HG03354 (cell line): ENCODE measurements around the gene PKD2L1.
A peak's percentile ranks its signal among the peaks of the same experiment; 100 is the strongest.
"Not testable (repeated sequence)": the region's sequence is repeated elsewhere in the genome, so short reads cannot be mapped to it uniquely, and the experiment has no call there.

Source experiments
- ATAC-seq: cut with Tn5 transposase; IDR thresholded peaks from one replicate; pipeline ENCODE4 v1.9.1; 2021; ENCODE audit warnings: mild to moderate bottlenecking; ENCODE audit not compliant: unreplicated experiment, poor library complexity, severe bottlenecking

The PKD2L1 gene

DNA sequence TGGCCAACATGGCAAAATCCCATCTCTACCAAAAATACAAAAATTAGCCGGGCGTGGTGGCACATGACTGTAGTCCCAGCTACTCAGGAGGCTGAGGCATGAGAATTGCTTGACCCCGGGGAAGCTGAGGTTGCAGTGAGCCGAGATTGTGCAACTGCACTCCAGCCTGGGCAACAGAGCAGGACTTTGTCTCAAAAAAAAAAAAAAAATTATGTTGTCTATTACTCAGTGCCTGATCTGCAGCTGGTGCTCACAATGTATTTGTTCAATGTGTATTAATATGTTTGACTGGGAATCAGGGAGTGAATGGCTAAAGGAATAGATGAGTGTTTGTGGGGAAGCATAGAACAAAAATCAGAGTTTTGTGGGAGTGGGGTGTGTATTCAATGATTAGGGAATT is 37.7 kb downstream of the PKD2L1 start:
- not testable (repeated sequence) for ATAC-seq

DNA sequence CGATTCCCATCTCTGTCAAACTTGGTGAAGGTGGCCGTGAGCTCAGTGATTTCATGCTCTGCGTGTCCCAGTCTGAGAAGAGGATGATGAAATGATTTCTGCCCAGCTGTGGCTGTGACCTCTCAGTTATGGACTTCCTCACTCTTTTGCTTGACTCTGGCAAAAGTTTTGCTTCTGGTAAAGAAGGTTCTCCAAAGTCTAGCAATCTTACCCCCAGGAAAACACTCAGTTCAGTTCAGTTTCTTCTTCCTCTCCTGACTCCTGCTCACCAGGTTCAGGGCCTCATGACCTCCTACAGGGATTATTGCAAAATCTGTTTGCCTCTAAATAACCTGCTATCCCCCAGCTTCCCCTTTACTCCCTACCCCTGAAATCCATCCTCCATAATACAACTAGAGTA is 38.7 kb downstream of the PKD2L1 start:
- ATAC-seq = no peak

- ATAC-seq = no peak
Measured at GRCh38 chr10:100289641-100290040, 40.4 kb downstream of the PKD2L1 start.

- ATAC-seq = no peak
Measured at GRCh38 chr10:100288196-100288595, 41.8 kb downstream of the PKD2L1 start.

DNA sequence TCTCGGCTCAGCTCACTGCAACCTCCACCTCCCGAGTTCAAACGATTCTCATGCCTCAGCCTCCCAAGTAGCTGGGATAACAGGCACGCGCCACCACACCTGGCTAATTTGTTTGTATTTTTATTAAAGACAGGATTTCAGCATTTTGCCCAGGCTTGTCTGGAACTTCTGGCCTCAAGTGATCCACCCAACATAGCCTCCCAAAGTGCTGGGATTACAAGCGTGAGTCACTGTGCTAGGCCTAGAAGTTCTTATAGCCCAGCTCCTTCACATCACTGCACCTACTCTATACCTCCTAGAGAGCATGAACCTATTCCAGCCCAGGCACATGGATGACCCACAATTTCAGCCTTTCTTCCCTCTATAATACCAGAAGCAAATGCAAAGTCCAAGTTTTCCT is 42.3 kb downstream of the PKD2L1 start:
- ATAC-seq = no peak

- peak; percentile 91 for ATAC-seq
Measured at GRCh38 chr10:100286051-100287033, 43.7 kb downstream of the PKD2L1 start, which contains the start of gene BLOC1S2. Gene BLOC1S2 (minus strand): TSS chr10:100286680. CDS start chr10:100286659, 21 bp downstream.

GRCh38 chr10:100285326-100285725 is 44.7 kb downstream of the PKD2L1 start:
- not testable (repeated sequence) for ATAC-seq

DNA sequence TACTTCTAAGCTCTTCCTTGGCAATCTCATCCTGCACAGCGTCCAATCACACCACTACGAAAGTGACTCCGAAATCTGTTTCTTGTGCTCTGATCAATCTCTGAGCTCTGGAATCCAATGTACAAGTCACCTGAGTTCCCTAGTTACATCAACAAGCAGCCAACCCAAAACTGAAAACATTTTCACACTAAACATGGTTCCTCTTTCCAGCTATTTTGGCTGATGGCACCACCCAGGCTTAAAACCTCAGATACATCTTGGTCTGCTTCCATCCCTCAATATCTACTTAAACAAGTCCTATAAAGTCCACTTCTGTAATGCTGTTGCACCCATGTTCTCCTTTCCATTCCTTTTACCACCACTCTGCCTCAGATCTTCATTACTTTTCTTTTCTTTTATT is 47.1 kb downstream of the PKD2L1 start:
- ATAC-seq = no peak

DNA sequence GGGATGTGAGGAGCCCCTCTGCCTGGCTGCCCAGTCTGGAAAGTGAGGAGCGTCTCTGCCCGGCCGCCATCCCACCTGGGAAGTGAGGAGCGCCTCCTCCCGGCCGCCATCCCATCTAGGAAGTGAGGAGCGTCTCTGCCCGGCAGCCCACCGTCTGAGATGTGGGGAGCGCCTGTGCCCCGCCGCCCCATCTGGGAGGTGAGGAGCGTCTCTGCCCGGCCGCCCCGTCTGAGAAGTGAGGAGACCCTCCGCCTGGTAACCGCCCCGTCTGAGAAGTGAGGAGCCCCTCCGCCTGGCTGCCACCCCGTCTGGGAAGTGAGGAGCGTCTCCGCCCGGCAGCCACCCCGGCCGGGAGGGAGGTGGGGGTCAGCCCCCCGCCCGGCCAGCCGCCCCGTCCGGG is 53.1 kb downstream of the PKD2L1 start:
- not testable (repeated sequence) for ATAC-seq

DNA sequence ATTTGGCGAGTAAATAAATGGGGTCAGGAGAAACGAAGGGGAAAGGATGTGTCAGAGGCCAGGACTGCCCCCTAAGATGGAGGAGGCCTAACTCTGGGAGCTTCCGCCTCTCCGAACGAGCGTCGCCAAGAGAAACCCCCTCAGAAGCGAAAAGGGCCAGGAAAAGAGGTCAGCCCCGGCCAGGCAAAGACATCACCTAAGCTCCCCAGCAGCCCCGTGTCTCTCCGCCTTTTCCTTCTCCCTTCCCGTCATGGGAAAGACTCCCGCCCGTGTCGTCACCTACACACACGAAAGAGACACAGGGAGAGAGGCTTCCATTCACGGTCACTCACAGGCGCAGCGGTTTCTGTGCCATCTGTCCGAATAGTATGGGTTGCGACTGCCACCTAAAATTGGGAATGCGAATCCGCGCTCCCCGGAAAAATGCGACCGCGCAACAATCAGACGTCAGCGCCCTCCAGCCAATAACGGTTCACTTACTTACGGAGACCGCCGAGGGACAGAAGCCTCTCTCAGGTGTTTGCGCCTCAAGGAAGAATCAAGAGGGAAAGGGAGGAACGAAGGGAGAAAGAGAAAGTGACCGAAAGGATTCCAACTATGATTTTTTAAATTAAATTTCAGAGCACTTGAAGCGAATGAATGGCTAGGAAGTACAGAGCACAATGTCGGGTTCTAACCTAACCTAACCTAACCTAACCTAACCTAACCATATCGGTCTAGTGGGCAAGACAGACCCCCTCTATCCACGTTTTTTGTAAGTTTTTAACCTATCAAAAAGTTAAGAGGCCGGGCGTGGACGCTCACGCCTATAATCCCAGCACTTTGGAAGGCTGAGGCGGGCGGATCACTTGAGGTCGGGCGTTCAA is 62.6 kb downstream of the PKD2L1 start, which contains the start of gene CWF19L1:
CWF19L1 (minus strand) TSS at position 400 of the 866 bp plus-strand sequence; CDS start at position 355, 45 bp downstream.
- peak; percentile 81 for ATAC-seq

- ATAC-seq = no peak
Measured at GRCh38 chr10:100265821-100266485, 64.1 kb downstream of the PKD2L1 start.

DNA sequence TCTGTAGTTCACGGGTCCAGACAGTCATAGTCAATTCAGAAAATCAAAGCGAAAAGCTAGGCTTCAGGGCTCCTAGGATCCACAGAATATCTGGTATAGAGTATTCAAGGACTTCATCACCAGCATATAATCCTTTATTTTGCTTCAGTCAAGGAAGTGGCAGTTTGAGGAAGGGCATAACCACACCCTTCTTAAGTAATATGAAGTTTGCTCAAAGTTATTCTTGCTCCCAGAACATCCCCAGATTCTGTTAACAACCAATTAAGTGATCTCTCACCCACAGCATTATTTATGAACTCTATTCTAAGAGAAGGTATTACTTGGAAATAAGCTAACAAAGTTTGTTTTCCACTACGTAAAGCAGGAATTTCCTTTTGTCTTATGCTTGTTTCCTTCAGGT is 75.8 kb downstream of the PKD2L1 start:
- ATAC-seq = no peak

- no peak for ATAC-seq
Measured at GRCh38 chr10:100253041-100253440, 77.0 kb downstream of the PKD2L1 start.

- ATAC-seq = no peak
Measured at GRCh38 chr10:100248820-100249219, 81.2 kb downstream of the PKD2L1 start.

GRCh38 chr10:100245484-100246220 is 84.4 kb downstream of the PKD2L1 start:
- ATAC-seq = no peak

DNA sequence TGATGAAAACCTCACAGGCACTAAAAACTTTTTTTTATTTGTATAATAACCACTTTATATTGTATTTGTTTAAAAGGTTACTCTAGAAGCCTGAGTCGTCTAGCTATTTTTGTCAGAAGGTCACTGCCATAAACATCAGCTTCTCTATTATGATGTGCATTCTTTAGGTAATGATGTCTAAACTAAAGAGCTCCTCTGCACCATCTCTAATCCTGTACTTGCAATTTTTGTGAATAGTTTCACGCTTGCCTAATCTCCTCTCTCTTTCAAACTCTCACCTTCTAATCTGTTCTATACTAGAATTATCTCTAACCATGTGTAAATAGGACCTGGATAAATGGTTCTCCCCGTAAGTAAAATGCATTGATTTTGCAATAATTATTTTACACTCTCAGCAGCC is 90.2 kb downstream of the PKD2L1 start:
- no peak for ATAC-seq

GRCh38 chr10:100238429-100238828 is 91.6 kb downstream of the PKD2L1 start:
- no peak for ATAC-seq
